Right lobe of liver (tissue), 4 donors: ENCODE results near the gene DBH.

Experiments used
- CTCF ChIP-seq, 4 donors: fragments of 200-600 bp in 3 of 4; fragments of 450-650 bp in 1 of 4; IDR thresholded peaks; one replicate each; pipeline versions ENCODE4 v1.5.1 to v1.8.0; 2016 to 2022; ENCODE audit warnings: antibody characterized with exemption in 4 of 4, mild to moderate bottlenecking in 2 of 4
- POLR2A ChIP-seq: fragments of 450-650 bp; IDR thresholded peaks from one replicate; pipeline ENCODE4 v1.6.1; 2017; ENCODE audit warnings: antibody characterized with exemption, mild to moderate bottlenecking
- donor health status: DM: no; HTN: no; CAD: no.
- donor health status: DM: no; HTN: no; CAD: no.
- donor health status: DM: no; HTN: yes; CAD: no.

GRCh38 chr9:133604856-133605255 lies 31.3 kb upstream of the DBH start:
- TF ChIP-seq CTCF (IDR thresholded peaks at IDR 0.05) (no peak), POLR2A (no peak)
